HG03097 (cell line): ENCODE measurements around the gene GLG1.
"Not testable (repeated sequence)": the region's sequence is repeated elsewhere in the genome, so short reads cannot be mapped to it uniquely, and the experiment has no call there.

ENCODE experiments used
- ATAC-seq: cut with Tn5 transposase; IDR thresholded peaks from one replicate; pipeline ENCODE4 v1.9.1; 2021; ENCODE audit not compliant: unreplicated experiment, low FRiP score

GLG1 gene

DNA sequence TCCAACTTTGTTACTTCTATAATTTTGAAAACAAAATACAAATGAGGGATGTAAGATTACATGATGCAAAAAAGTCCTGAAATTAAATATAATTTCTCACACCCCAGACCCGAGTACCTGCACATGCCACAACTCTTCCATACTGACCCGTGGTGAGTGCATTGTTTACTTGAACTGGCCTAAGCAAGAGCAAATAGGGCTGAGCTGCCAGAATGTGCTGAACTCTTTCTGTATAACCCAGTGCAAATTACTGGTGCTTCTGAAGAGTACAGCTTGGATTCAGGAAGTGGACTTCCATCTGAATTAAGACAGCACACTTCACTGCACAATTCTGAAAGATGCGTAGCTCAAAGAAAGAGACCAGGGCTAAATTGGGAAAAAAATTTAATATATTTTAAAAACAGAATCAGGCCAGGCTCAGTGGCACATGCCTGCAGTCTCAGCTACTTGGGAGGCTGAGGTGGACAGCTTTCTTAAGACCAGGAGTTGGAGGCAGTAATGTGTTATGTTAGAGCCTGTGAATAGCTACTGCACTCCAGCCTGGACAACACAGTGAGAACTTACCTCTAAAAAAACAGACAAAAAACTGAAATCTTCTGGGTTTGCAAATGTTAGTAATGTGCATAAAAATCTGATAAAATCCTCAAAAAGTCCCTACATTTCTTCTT, 63.9 kb downstream of the GLG1 start:
- ATAC-seq, result not testable (repeated sequence)

DNA sequence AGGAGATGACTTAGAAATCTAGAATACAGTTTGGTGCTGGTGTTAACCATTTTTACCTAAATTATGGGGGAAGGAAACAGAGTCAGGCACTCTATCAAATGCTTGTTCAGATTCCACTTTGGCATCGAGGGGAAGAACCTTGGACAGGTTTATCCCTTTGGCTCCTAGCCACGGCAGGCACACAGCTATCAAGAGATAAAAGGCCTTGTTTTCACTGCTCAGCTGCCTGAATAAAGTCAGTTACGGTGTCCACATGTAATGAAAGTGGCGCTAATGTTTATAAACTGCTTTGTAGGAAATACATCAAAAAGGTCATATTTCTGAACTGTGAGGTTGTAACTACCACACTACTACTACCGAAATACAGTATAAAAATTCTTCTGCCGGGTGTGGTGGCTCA, 66.3 kb downstream of the GLG1 start:
- not testable (repeated sequence) for ATAC-seq

GRCh38 chr16:74538801-74539200, 68.1 kb downstream of the GLG1 start:
- not testable (repeated sequence) for ATAC-seq

GRCh38 chr16:74537746-74538145, 69.2 kb downstream of the GLG1 start:
- not testable (repeated sequence) for ATAC-seq

DNA sequence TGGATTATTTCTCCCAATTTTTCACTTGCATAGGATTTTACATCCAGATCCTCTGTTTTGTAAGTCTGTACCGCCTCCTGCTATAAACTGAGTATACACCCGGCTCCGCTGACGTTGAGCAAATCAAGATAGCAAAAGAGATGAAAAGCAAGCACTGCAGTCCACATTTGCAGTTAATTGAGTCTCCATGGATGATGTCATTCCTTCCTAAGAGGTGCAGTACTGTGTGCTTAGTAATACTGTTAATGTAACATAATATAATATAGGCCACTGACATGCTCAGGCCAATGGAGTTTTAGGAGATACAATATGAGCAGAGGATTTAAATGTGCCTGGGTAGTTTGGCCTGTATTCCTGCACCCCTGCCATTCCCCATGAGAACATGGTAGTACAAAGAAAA, 72.3 kb downstream of the GLG1 start:
- ATAC-seq, result not testable (repeated sequence)

DNA sequence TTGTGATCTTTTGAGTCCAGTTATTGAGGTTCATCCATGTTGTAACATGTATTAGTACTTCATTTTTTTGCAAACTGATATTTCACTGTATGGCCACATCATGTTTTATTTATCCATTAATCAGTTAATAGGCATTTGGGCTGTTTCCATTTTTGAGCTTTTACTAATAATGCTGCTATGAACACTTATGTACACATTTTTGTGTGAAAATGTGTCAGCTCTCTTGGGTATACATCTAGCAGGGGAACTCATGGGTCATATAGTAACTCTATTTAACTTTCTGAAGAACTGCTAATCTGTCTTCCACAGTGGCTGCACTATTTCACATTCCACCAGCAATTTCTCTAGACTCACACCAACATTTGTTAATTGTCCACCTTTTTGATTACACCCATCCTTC, 82.0 kb downstream of the GLG1 start:
- no peak for ATAC-seq

DNA sequence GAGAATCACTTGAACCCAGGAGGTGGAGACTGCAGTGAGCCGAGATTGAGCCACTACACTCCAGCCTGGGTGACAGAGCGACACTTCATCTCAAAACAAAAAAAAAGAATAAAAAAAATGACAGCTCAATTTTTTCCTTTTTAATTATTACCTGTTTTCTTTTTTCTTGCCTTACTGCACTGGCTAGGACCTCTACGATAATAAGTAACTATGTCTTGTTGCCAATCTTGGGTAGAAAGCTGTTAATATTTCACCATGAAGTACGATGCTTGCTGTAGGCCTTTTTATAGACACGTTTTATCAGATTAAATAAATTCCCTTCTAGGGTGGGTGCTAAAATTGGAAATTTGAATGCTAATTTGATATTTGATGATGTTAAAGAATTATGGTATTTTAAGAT, 82.8 kb downstream of the GLG1 start:
- no peak for ATAC-seq

- not testable (repeated sequence) for ATAC-seq
Measured at GRCh38 chr16:74523706-74524105, 83.2 kb downstream of the GLG1 start.

GRCh38 chr16:74522160-74522559, 84.8 kb downstream of the GLG1 start:
- no peak for ATAC-seq

DNA sequence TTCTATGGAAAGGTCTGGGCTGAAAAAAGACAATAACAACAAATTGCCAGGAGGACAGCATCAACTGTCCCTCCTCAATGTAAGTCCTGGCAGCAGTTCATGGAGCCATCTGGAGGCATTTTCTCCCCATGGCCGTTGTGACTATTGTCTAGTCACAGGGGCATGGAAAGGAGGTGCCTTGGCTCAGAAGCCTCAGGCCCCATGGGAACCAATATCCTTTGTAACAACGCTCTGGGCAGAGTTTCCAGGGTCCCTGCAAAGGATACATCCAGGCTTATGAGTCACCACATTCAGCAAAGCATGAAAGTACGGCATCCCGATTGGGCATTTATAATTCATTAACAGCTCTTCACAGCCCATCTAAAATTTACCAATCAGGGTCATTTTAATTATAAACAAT, 85.2 kb downstream of the GLG1 start:
- ATAC-seq, result no peak

DNA sequence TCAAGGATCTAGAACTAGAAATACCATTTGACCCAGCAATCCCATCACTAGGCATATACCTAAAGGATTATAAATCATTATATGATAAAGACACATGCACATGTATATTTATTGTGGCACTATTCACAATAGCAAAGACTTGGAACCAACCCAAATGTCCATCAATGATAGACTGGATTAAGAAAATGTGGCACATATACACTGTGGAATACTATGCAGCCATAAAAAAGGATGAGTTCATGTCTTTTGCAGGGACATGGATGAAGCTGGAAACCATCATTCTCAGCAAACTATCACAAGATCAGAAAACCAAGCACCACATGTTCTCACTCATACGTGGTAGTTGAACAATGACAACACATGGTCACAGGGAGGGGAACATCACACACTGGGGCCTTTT, 88.0 kb downstream of the GLG1 start:
- ATAC-seq, result not testable (repeated sequence)

DNA sequence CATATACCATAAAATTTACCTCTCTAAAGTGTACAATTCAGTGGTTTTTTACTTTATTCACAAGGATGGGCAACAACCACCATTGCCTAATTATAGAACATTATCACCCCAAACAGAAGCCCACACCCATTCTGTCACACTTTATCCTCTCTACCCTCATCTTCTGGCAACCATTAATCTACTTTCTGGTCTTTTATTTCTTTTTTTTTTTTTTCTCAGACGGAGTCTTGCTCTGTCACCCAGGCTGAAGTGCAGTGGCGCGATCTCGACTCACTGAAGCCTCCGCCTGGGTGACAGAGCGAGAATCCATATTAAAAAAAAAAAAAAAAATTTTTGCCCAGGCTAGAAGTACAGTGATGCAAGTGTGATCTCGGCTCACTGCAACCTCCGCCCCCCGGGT, 95.0 kb downstream of the GLG1 start:
- ATAC-seq, result no peak

- no peak for ATAC-seq
Measured at GRCh38 chr16:74505011-74505410, 101.9 kb downstream of the GLG1 start.

- no peak for ATAC-seq
Measured at GRCh38 chr16:74503412-74503811, 103.5 kb downstream of the GLG1 start.

DNA sequence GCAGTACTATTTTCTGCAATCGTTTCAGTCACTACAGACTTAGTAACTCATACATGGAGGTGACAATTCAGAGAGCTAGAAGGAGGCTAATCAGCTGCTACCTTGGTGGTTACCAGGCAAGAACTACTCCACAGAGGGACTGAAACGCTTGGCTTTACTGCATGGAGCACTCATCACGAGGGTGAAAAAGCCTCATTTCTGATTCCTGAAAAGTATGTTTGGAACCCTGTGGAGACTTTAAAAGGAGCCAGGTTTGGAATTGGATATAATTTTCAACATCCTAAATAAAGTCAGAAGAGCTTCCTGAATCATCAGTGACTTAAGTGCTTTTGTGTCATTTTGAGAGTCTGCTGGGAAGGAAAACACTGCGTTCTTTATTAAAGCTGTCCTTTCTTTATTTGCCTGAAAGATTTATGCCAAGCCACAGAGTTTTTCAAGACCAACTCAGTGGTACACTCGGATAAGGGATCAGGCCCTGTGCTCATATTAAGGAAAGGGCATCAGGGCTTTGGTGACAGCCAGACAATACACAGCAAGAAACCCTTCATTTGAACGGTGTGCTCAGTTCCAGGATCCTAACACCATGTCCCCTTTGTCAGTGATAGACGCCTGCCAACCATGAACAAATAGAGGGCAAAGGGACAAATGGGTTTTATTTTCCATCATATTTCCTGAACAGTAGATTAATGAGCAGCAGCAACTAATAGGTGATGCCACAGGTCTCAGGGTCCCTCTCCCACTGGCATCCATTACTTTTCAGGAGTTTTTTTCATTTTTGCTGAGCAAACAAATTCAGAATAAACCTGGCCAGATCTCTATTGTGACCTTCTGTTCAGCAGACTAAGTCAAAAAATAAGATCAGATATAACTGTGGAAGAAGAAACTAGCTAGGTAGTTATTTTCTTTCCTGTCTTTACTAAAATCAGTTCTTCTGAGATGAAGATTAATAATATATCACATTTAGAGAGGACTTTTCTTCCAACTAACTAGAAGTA, 105.1 kb downstream of the GLG1 start:
- no peak for ATAC-seq

DNA sequence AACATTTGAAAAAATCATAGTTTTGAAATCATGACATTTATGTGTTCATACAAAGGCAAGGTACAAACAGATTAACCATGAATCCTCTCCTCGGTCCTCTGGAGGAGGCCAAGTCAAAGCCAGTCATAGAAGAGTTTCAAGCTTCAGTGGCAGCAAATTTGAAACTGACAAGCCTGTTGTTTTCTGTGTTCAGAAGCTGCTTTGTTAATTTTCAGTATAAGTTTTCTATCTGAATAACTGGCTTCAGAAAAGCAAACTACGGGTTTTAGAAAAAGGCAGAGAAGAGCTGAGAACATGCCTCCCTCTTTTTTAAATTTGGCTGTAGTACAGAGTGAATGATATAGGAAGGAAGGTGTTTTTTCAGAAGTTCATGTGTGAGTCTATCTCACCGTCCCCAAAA, 106.0 kb downstream of the GLG1 start:
- no peak for ATAC-seq

DNA sequence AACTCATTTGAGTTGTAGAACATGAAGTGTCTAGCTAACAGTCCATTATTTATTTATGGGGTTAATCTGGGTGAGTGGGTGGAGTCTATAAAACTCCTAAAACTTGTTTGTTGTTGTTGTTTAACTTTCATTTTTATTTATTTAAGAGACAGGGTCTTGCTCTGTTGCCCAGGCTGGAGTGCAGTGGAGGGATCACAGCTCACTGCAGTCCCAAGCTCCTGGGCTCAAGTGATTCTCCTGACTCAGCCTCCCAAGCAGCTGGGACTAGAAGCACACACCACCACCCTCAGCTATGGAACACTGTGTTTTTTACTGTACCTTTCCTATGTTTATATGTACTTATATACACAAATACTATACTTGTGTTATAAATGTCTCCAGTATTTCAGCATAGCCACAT, 107.8 kb downstream of the GLG1 start:
- no peak for ATAC-seq

- ATAC-seq, result no peak
Measured at GRCh38 chr16:74497761-74498160, 109.2 kb downstream of the GLG1 start.

- no peak for ATAC-seq
Measured at GRCh38 chr16:74496054-74496453, 110.9 kb downstream of the GLG1 start.

DNA sequence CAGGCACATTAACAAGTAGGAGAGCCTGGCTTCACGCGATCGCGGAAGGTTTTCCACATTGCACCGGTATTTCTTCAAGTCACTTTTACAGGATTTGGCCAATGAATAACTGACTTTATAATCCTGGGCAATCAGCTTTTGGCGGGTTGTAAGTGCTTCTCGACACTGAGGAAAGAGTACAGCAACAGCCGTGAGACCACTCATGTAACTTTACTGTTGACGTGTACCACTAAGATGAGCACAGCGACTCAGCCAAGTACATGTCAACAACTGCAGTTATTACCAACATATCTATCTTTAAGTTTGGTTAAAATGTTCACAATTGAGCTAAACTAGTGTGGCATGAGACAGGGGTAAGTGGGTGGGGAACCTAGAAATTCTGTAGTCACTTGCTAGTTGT, 113.9 kb downstream of the GLG1 start:
- ATAC-seq, result no peak

- ATAC-seq, result no peak
Measured at GRCh38 chr16:74487634-74488495, 119.0 kb downstream of the GLG1 start.
